NCI-H1417 (cell line): ENCODE results near the gene LRRC74B.

ENCODE experiments used
- DNase-seq, 3 experiments: peaks; one replicate each; lab custom pipeline; 2025; lab: John Stamatoyannopoulos, UW

LRRC74B gene

GRCh38 chr22:21014202-21014725 is 31.5 kb upstream of the LRRC74B start:
- peak; percentile 93 to 96 (median 95) for DNase-seq

- peak in 2 of 3 experiments; percentile 76 to 81 for DNase-seq
Measured at GRCh38 chr22:21014726-21015465, 30.9 kb upstream of the LRRC74B start, which contains the start of gene P2RX6. Gene P2RX6 (plus strand): TSS chr22:21015165. CDS start chr22:21015175, 10 bp downstream.

- DNase-seq, result peak in 1 of 3 experiments; percentile 30
Measured at GRCh38 chr22:21015466-21016006, 30.2 kb upstream of the LRRC74B start.

GRCh38 chr22:21016644-21017420 is 28.9 kb upstream of the LRRC74B start:
- DNase-seq, result no peak

GRCh38 chr22:21018314-21018713 is 27.4 kb upstream of the LRRC74B start:
- DNase-seq, result no peak

- DNase-seq, result peak in 1 of 3 experiments; percentile 28
Measured at GRCh38 chr22:21020802-21021429, 24.8 kb upstream of the LRRC74B start.

- no peak for DNase-seq
Measured at GRCh38 chr22:21022507-21022906, 23.2 kb upstream of the LRRC74B start.

GRCh38 chr22:21022955-21023614 is 22.7 kb upstream of the LRRC74B start:
- no peak for DNase-seq

- no peak for DNase-seq
Measured at GRCh38 chr22:21025266-21025665, 20.5 kb upstream of the LRRC74B start.

- no peak for DNase-seq
Measured at GRCh38 chr22:21025763-21026755, 19.7 kb upstream of the LRRC74B start.

GRCh38 chr22:21026783-21027692 is 18.7 kb upstream of the LRRC74B start:
- no peak for DNase-seq

- DNase-seq, result no peak
Measured at GRCh38 chr22:21028277-21029251, 17.2 kb upstream of the LRRC74B start.

GRCh38 chr22:21029486-21030025 is 16.2 kb upstream of the LRRC74B start:
- no peak for DNase-seq

GRCh38 chr22:21030032-21030431 is 15.7 kb upstream of the LRRC74B start:
- no peak for DNase-seq

- DNase-seq, result no peak
Measured at GRCh38 chr22:21030621-21031544, 14.9 kb upstream of the LRRC74B start.

GRCh38 chr22:21031545-21032036 is 14.2 kb upstream of the LRRC74B start:
- DNase-seq, result no peak
